K562 (cell line): Measurements from ENCODE around the gene HCRT. TPM values are rescaled to one million over a fixed set of nuclear protein-coding genes. Genes with fewer than 3 reads are reported as not detected.

Source experiments
- BMI1 ChIP-seq: fragments of 150-350 bp; IDR thresholded peaks from 2 replicates; pipeline ENCODE4 v1.6.1; 2014; ENCODE audit warnings: low read length
- CBFA2T2 ChIP-seq: fragments of 450-650 bp; conservative IDR thresholded peaks from 2 replicates; pipeline ENCODE4 v1.6.1; 2017; ENCODE audit warnings: mild to moderate bottlenecking
- ESRRA ChIP-seq: fragments of 450-650 bp; IDR thresholded peaks from 2 replicates; pipeline ENCODE4 v1.6.1; 2014; ENCODE audit warnings: low read depth, mild to moderate bottlenecking, moderate library complexity, borderline replicate concordance
- HDAC2 ChIP-seq: fragments of 450-650 bp; IDR thresholded peaks from 2 replicates; pipeline ENCODE4 v1.6.1; 2016; ENCODE audit warnings: mild to moderate bottlenecking
- ILF3 ChIP-seq: fragments of 450-650 bp; IDR thresholded peaks from 2 replicates; pipeline ENCODE4 v1.6.1; 2018; ENCODE audit warnings: antibody characterized with exemption, mild to moderate bottlenecking, moderate library complexity, borderline replicate concordance
- PHB2 ChIP-seq: fragments of 450-650 bp; IDR thresholded peaks from 2 replicates; pipeline ENCODE4 v1.6.1; 2017; ENCODE audit warnings: low read depth
- SMARCE1 ChIP-seq: fragments of 450-650 bp; IDR thresholded peaks from 2 replicates; pipeline ENCODE4 v1.7.1; 2016; ENCODE audit warnings: mild to moderate bottlenecking
- SRSF1 ChIP-seq: fragments of 200-400 bp; formaldehyde crosslinking; IDR thresholded peaks from 2 replicates; pipeline ENCODE4 v1.6.1; 2017; ENCODE audit warnings: mild to moderate bottlenecking, low read depth, low read length, moderate library complexity
- TBL1XR1 ChIP-seq, 2 experiments: IDR thresholded peaks; 2 replicates each; pipeline ENCODE4 v1.6.1; 2012; ENCODE audit warnings: improper control_type of control experiment in 2 of 2, low read length in 2 of 2, mild to moderate bottlenecking in 1 of 2
- TCF7L2 ChIP-seq: fragments of 150-350 bp; IDR thresholded peaks from 2 replicates; pipeline ENCODE4 v1.6.1; 2016; ENCODE audit warnings: low read depth, mild to moderate bottlenecking, low read length, moderate library complexity
- ZNF12 ChIP-seq: sonication (generic); formaldehyde crosslinking; IDR thresholded peaks from 2 replicates; pipeline ENCODE4 v1.4.0; 2020; ENCODE audit warnings: mild to moderate bottlenecking, missing genetic modification reagents
- ZNF253 ChIP-seq: fragments of 250-450 bp; sonication (Bioruptor Pico); conservative IDR thresholded peaks from 2 replicates; pipeline ENCODE4 v1.6.1; 2021; ENCODE audit warnings: mild to moderate bottlenecking
- ZNF507 ChIP-seq: conservative IDR thresholded peaks from 2 replicates; pipeline ENCODE4 v1.6.1; 2017; ENCODE audit warnings: missing genetic modification characterization, missing compliant biosample characterization
- ZNF584 ChIP-seq: fragments of 200-800 bp; sonication (Bioruptor generic); IDR thresholded peaks from 2 replicates; pipeline ENCODE4 v1.6.1; 2016; ENCODE audit warnings: low read depth, mild to moderate bottlenecking, missing genetic modification characterization, missing compliant biosample characterization
- ZNF668 ChIP-seq: fragments of 250-450 bp; sonication (Bioruptor Pico); IDR thresholded peaks from 2 replicates; pipeline ENCODE4 v1.8.0; 2022; ENCODE audit warnings: mild to moderate bottlenecking, inconsistent platforms
- ZNF76 ChIP-seq: fragments of 250-450 bp; sonication (Bioruptor Pico); IDR thresholded peaks from 2 replicates; pipeline ENCODE4 v1.4.0; 2020; ENCODE audit warnings: mild to moderate bottlenecking, moderate library complexity, borderline replicate concordance
- polyA plus RNA-seq, 8 experiments: library from polyadenylated mRNA; depleted of rRNA in 4 of 8; stranded (reverse) in 5 of 8; unstranded in 3 of 8; fragments of >200 nt; fragmentation: Nextera tagmentation in 2 of 8; fragmentation: Illumina TruSeq in 1 of 8; extraction: Ambion mirVana in 2 of 8; extraction: Trizol in 1 of 8; gene quantifications; 2 replicates each; pipeline versions ENCODE4 v1.2.1 to v1.2.3, GENCODE V29; 2011 to 2014; ENCODE audit warnings: inconsistent platforms in 1 of 8, missing spikeins in 1 of 8
- total RNA-seq, 7 experiments: library from RNA; depleted of rRNA in 6 of 7; stranded (reverse); fragments of >200 nt in 6 of 7; fragmentation: Illumina TruSeq in 2 of 7; extraction: Trizol in 2 of 7; gene quantifications; 2 replicates each; pipeline versions ENCODE4 v1.2.1 to v1.2.3, GENCODE V29; 2011 to 2021; ENCODE audit warnings: low replicate concordance in 1 of 7
- TF ChIP-seq, protein P1 (sequence below): fragments of 450-650 bp; formaldehyde crosslinking; IDR thresholded peaks from 2 replicates; pipeline ENCODE4 v1.4.0; 2020; ENCODE audit warnings: mild to moderate bottlenecking, moderate library complexity
- TF ChIP-seq, protein P2 (sequence below): fragments of 250-450 bp; sonication (Bioruptor Pico); IDR thresholded peaks from 2 replicates; pipeline ENCODE4 v1.5.0; 2022; ENCODE audit warnings: mild to moderate bottlenecking
- TF ChIP-seq, protein P3 (sequence below): fragments of 250-450 bp; sonication (Bioruptor Pico); IDR thresholded peaks from 2 replicates; pipeline ENCODE4 v1.5.0; 2020; ENCODE audit warnings: mild to moderate bottlenecking, borderline replicate concordance
- TF ChIP-seq, protein P4 (sequence below): fragments of 450-650 bp; IDR thresholded peaks from one replicate; pipeline ENCODE4 v1.6.1; 2018; ENCODE audit warnings: mild to moderate bottlenecking, moderate library complexity; ENCODE audit not compliant: partially characterized antibody

HCRT gene
- total and polyA plus RNA-seq, 9 of the 15 experiments (the other 6 are each of a cell fraction or from before 2014, with no cell fraction given): not detected

DNA sequence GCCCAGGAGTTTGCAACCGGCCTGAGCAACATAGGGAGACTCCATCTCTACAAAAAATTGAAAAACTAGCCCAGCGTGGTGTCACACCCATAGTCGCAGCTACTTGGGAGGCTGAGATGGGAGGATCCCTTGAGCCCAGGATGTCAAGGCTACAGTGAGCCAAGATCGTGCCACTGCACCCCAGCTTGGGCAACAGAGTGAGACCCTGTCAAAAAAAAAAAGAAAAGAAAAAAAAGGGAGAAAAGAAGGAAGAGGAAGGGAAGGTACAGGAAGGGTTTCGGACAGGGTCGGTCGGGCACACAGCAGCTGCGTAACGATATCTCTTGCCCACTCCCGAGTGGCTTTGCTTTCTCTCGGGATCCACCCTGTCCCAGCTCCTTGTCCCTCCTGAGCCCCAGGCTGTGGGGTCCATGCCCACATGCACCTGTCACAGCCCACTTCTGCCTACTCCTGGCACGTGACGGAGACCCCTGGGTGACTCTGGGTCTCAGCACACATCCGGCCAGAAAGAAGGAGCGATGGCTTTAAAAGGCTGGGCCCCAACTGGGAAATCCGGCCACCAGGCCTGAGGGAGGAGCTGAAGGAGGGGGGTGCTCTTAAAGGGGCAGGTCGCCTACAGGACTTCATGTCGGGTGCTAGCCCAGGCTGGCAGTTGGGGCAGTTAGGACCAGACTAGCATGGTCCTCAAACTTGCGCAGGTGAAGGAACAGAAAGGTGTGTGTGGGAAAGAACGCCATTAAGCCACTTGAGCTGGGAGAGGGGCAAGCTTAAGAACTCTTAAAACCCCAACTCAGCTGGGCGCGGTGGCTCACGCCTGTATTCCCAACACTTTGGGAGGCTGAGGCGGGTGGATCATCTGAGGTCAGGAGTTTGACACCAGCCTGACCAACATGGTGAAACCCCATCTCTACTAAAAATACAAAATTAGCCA, 9.0 kb upstream of the HCRT start, which contains the start of gene GHDC (continued):
- TF ChIP-seq, protein P1, sequence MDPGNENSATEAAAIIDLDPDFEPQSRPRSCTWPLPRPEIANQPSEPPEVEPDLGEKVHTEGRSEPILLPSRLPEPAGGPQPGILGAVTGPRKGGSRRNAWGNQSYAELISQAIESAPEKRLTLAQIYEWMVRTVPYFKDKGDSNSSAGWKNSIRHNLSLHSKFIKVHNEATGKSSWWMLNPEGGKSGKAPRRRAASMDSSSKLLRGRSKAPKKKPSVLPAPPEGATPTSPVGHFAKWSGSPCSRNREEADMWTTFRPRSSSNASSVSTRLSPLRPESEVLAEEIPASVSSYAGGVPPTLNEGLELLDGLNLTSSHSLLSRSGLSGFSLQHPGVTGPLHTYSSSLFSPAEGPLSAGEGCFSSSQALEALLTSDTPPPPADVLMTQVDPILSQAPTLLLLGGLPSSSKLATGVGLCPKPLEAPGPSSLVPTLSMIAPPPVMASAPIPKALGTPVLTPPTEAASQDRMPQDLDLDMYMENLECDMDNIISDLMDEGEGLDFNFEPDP (CRISPR knock-in tag): no peak
- TF ChIP-seq ZNF584 (CRISPR knock-in tag) (no peak), SRSF1 (no peak), ZNF668 (no peak), HDAC2 (peak; percentile 40; the same call in 1 of the 2 replicates), PHB2 (no peak), SMARCE1 (no peak; the same call in 1 of the 2 replicates), CBFA2T2 (no peak), ZNF76 (CRISPR knock-in tag) (no peak), ZNF253 (CRISPR knock-in tag) (no peak), ILF3 (no peak), ZNF12 (no peak), BMI1 (no peak), TBL1XR1 (IDR thresholded peaks at IDR 0.05; ENCODE audit: low read length in 2 of 2) (peak; percentile 21 to 52; a peak in 1 of 4 replicates), ZNF507 (tag) (no peak), ESRRA (no peak), TCF7L2 (no peak)
- TF ChIP-seq, protein P2, sequence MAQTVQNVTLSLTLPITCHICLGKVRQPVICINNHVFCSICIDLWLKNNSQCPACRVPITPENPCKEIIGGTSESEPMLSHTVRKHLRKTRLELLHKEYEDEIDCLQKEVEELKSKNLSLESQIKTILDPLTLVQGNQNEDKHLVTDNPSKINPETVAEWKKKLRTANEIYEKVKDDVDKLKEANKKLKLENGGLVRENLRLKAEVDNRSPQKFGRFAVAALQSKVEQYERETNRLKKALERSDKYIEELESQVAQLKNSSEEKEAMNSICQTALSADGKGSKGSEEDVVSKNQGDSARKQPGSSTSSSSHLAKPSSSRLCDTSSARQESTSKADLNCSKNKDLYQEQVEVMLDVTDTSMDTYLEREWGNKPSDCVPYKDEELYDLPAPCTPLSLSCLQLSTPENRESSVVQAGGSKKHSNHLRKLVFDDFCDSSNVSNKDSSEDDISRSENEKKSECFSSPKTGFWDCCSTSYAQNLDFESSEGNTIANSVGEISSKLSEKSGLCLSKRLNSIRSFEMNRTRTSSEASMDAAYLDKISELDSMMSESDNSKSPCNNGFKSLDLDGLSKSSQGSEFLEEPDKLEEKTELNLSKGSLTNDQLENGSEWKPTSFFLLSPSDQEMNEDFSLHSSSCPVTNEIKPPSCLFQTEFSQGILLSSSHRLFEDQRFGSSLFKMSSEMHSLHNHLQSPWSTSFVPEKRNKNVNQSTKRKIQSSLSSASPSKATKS (CRISPR knock-in tag): no peak
- TF ChIP-seq, protein P3, sequence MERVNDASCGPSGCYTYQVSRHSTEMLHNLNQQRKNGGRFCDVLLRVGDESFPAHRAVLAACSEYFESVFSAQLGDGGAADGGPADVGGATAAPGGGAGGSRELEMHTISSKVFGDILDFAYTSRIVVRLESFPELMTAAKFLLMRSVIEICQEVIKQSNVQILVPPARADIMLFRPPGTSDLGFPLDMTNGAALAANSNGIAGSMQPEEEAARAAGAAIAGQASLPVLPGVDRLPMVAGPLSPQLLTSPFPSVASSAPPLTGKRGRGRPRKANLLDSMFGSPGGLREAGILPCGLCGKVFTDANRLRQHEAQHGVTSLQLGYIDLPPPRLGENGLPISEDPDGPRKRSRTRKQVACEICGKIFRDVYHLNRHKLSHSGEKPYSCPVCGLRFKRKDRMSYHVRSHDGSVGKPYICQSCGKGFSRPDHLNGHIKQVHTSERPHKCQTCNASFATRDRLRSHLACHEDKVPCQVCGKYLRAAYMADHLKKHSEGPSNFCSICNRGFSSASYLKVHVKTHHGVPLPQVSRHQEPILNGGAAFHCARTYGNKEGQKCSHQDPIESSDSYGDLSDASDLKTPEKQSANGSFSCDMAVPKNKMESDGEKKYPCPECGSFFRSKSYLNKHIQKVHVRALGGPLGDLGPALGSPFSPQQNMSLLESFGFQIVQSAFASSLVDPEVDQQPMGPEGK (CRISPR knock-in tag): no peak
- TF ChIP-seq, protein P4, sequence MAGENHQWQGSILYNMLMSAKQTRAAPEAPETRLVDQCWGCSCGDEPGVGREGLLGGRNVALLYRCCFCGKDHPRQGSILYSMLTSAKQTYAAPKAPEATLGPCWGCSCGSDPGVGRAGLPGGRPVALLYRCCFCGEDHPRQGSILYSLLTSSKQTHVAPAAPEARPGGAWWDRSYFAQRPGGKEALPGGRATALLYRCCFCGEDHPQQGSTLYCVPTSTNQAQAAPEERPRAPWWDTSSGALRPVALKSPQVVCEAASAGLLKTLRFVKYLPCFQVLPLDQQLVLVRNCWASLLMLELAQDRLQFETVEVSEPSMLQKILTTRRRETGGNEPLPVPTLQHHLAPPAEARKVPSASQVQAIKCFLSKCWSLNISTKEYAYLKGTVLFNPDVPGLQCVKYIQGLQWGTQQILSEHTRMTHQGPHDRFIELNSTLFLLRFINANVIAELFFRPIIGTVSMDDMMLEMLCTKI: no peak
